Mucosa of descending colon (tissue), 3 donors: ENCODE measurements around the gene COL23A1. TPM values are rescaled to one million over a fixed set of nuclear protein-coding genes. Genes with fewer than 3 reads are reported as not detected.
A peak's percentile ranks its signal among the peaks of the same experiment; 100 is the strongest.

Experiments
- ATAC-seq: fragments of 200-7000 bp; cut with Tn5 transposase; one replicate; pipeline ENCODE4 v1.9.1; 2020; ENCODE audit warnings: mild to moderate bottlenecking, moderate library complexity
- DNase-seq, 3 donors: peaks; one replicate each; pipeline ENCODE4 v3.0.0-alpha.2; 2020
- H3K36me3 ChIP-seq: fragments of 200-600 bp; one replicate; pipeline ENCODE4 v1.8.0; 2021; ENCODE audit warnings: low read depth, mild to moderate bottlenecking
- H3K4me1 ChIP-seq: fragments of 200-600 bp; one replicate; pipeline ENCODE4 v1.8.0; 2021; ENCODE audit warnings: low read depth, mild to moderate bottlenecking
- H3K4me3 ChIP-seq: fragments of 200-600 bp; one replicate; pipeline ENCODE4 v1.8.0; 2021; ENCODE audit warnings: mild to moderate bottlenecking
- H3K9me3 ChIP-seq: fragments of 200-600 bp; one replicate; pipeline ENCODE4 v1.8.0; 2021; ENCODE audit warnings: mild to moderate bottlenecking
- intact Hi-C, 2 donors: fragments of 100-400 bp; cut with DNase I in 1 of 2; cut with micrococcal nuclease in 1 of 2; formaldehyde crosslinking; loops; one replicate each; pipeline versions ENCODE4 v1.11.0 to v1.11.1; 2022; cut with DNase I, micrococcal nuclease
- total RNA-seq, 3 donors: library from RNA; stranded (reverse); fragmentation: NEBNext Ultra II Directional in 2 of 3; extraction: Animal tissue kit (Norgen Biotek cat#: 25700) in 2 of 3; gene quantifications; one replicate each; pipeline versions ENCODE4 v1.2.1 to v1.2.4, GENCODE V29; 2021 to 2023
- TF ChIP-seq, protein P1 (sequence below): fragments of 200-600 bp; IDR thresholded peaks from one replicate; pipeline ENCODE4 v1.8.0; 2022; ENCODE audit warnings: antibody characterized with exemption, mild to moderate bottlenecking
- donor health status: DM: no; HTN: no; CAD: no; lungs with moderate emphysema.
- donor health status: DM: no; HTN: no; CAD: no.
- donor health status: DM: no; HTN: yes; CAD: no.

The COL23A1 gene
- total RNA-seq, 3 donors from 2014 or later = 0.17 to 2.7 (median 0.43) TPM

DNA sequence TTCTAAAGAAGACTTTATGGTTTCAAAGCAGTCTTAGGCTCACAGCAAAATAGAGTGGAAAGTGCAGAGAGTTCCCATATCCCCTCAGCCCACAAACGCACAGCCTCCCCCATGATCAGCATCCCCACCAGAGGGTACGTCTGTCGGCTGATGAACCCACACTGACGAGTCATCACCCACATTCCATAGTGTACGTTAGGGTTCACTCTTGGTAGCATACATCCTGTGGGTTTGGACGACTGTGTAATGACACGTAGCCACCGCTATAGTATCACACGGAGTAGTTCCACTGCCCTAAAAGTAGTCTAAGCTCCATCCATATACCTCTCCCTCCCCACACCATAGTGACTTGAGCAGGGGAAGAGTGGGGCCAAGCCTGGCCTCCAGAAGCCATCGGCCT lies 221.9 kb downstream of the COL23A1 start:
- intact Hi-C loops = no loop called here
- no peak for ATAC-seq
- no peak overlapping the region for H3K4me3 ChIP-seq
- no peaks in the 10 kb centered on the region for H3K36me3 ChIP-seq
- no peak for DNase-seq
- H3K4me1 ChIP-seq = no peaks in the 10 kb centered on the region
- TF ChIP-seq, protein P1, sequence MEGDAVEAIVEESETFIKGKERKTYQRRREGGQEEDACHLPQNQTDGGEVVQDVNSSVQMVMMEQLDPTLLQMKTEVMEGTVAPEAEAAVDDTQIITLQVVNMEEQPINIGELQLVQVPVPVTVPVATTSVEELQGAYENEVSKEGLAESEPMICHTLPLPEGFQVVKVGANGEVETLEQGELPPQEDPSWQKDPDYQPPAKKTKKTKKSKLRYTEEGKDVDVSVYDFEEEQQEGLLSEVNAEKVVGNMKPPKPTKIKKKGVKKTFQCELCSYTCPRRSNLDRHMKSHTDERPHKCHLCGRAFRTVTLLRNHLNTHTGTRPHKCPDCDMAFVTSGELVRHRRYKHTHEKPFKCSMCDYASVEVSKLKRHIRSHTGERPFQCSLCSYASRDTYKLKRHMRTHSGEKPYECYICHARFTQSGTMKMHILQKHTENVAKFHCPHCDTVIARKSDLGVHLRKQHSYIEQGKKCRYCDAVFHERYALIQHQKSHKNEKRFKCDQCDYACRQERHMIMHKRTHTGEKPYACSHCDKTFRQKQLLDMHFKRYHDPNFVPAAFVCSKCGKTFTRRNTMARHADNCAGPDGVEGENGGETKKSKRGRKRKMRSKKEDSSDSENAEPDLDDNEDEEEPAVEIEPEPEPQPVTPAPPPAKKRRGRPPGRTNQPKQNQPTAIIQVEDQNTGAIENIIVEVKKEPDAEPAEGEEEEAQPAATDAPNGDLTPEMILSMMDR = no peak
- H3K9me3 ChIP-seq = no peaks in the 10 kb centered on the region

- TF ChIP-seq, protein P1 = no peak
- ATAC-seq (no peak), DNase-seq (no peak)
- H3K36me3 ChIP-seq = no peaks in the 10 kb centered on the region
- H3K4me1 ChIP-seq = no peaks in the 10 kb centered on the region
- intact Hi-C loops = no loop called here
- H3K4me3 ChIP-seq = no peak overlapping the region
- no peaks in the 10 kb centered on the region for H3K9me3 ChIP-seq
These were observed 222.5 kb downstream of the COL23A1 start for GRCh38 chr5:178367736-178368120.

- no peaks in the 10 kb centered on the region for H3K36me3 ChIP-seq
- no peak for ATAC-seq
- TF ChIP-seq, protein P1 = no peak
- no peaks in the 10 kb centered on the region for H3K4me1 ChIP-seq
- intact Hi-C loops = no loop called here
- H3K4me3 ChIP-seq = no peak overlapping the region
- H3K9me3 ChIP-seq = no peaks in the 10 kb centered on the region
- DNase-seq = peak in 1 of 3 donors; percentile 13
These were observed 223.0 kb downstream of the COL23A1 start for GRCh38 chr5:178366998-178367735.

DNA sequence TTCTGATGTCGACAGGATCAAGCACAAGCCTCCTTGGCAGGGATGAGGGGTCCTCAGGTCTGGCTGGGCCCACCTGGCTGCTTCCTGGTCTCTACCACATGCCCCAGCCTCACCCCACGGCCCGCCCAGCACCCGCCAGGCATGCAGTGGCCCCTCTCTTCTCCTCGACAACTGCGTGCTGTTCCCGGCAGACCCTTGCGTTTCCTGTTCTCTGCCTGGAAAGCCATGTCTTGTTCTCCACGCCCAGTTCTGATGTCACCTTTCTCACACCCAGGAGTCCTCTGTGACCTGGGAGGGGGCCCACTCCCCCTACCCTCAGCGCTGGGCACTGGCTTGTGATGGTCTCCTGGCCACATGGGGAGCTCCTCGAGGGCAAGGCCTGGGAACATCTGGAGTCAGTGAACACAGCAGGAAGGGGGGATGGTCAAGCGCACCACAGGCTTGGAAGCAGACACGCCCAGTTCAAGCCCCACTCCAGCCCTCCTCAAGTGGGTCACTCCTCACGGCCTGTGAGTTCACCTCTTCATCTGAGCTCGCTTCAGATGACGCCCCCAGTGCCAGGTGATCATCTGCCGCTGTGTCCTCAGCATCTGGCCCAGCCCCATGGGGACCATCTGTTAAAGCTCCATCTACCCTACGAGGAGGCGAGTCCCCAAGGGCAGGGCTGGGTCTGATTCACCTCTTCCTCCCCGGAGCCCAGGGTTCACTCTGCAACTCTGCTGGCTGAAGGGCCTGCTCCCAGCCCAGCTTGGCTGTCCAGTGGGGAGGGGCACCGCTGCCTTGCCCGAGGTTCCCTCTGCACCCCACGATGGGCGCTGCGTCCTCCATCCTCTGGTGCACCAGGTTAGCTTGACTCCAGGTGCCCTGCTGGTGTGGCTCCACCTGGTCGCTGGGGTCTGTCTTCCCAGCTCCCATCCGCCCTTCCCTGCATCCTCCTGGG lies 224.4 kb downstream of the COL23A1 start:
- intact Hi-C loops = no loop called here
- Histone ChIP-seq H3K4me1 (no peaks in the 10 kb centered on the region), H3K36me3 (no peaks in the 10 kb centered on the region), H3K4me3 (no peak overlapping the region), H3K9me3 (no peaks in the 10 kb centered on the region)
- DNase-seq (peak in 2 of 3 donors; percentile 9 to 45), ATAC-seq (no peak)
- TF ChIP-seq, protein P1 = no peak

GRCh38 chr5:178364326-178364675 lies 225.9 kb downstream of the COL23A1 start:
- ATAC-seq (no peak), DNase-seq (peak in 1 of 3 donors; percentile 14)
- Histone ChIP-seq H3K4me1 (no peaks in the 10 kb centered on the region), H3K4me3 (no peak overlapping the region), H3K36me3 (no peaks in the 10 kb centered on the region), H3K9me3 (no peaks in the 10 kb centered on the region)
- intact Hi-C loops = no loop called here
- TF ChIP-seq, protein P1 = no peak
